ENCODE results near the gene NPC2.

The NPC2 gene

DNA sequence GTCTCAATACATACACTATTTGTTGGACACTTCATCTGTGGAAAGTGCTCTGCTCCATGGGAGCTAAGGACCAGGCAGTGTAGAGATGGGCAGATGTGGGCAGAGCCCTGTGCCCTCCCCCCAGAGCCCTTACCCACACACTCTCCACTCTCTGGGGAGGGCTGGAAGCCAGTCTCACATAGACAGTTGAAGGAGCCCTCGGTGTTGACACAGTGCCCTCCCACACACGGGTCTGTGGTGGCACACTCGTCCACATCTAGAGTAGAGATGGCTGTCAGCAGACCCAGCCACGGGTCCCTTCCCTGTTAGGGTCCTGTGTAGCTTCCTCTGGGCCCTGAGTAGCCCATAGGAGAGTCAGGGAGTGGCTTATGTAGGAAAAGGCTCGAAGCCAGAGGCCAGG, 14.7 kb upstream of the NPC2 start:
- no peak for DNase-seq
- Histone ChIP-seq H3K27ac (no peak overlapping the region), H3K36me3 (replicated peaks) (peaks cover 30% of the 10 kb centered on the region), H3K4me3 (ENCODE audit: low read depth, low read length) (no peak overlapping the region), H3K27me3 (replicated peaks) (no peaks in the 10 kb centered on the region)
- in situ Hi-C loops (cut with HindIII; ENCODE audit: low pct_ligation_motif_present, low sequenced_read_pairs): no loop called here
- TF ChIP-seq, protein P1, sequence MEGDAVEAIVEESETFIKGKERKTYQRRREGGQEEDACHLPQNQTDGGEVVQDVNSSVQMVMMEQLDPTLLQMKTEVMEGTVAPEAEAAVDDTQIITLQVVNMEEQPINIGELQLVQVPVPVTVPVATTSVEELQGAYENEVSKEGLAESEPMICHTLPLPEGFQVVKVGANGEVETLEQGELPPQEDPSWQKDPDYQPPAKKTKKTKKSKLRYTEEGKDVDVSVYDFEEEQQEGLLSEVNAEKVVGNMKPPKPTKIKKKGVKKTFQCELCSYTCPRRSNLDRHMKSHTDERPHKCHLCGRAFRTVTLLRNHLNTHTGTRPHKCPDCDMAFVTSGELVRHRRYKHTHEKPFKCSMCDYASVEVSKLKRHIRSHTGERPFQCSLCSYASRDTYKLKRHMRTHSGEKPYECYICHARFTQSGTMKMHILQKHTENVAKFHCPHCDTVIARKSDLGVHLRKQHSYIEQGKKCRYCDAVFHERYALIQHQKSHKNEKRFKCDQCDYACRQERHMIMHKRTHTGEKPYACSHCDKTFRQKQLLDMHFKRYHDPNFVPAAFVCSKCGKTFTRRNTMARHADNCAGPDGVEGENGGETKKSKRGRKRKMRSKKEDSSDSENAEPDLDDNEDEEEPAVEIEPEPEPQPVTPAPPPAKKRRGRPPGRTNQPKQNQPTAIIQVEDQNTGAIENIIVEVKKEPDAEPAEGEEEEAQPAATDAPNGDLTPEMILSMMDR (IDR thresholded peaks at IDR 0.05; ENCODE audit: low read depth, low read length, missing control alignments): no peak

DNA sequence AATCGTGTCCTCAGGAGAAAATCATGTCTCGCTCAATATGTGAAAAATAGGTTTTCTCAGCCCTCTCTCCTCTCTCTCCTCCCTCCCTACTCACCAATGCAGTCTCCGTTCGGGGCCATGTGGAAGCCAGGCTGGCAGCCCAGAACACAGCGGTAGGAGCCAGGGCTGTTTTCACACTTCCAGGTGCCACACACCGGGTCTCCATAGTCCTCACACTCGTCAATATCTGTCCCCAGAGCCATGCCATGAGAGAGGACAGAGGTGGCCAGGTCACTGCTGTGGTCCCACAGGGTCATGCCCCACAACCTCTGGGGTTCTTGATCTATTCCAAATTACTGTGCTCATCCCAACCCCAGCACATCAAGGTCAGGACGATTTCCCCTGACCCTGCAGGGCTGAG, 14.0 kb upstream of the NPC2 start:
- Histone ChIP-seq H3K36me3 (replicated peaks) (peaks cover 28% of the 10 kb centered on the region), H3K27me3 (replicated peaks) (no peaks in the 10 kb centered on the region), H3K27ac (no peak overlapping the region), H3K4me3 (ENCODE audit: low read depth, low read length) (no peak overlapping the region)
- DNase-seq: no peak
- in situ Hi-C loops (cut with HindIII; ENCODE audit: low pct_ligation_motif_present, low sequenced_read_pairs): no loop called here
- TF ChIP-seq, protein P1 (IDR thresholded peaks at IDR 0.05; ENCODE audit: low read depth, low read length, missing control alignments): no peak

DNA sequence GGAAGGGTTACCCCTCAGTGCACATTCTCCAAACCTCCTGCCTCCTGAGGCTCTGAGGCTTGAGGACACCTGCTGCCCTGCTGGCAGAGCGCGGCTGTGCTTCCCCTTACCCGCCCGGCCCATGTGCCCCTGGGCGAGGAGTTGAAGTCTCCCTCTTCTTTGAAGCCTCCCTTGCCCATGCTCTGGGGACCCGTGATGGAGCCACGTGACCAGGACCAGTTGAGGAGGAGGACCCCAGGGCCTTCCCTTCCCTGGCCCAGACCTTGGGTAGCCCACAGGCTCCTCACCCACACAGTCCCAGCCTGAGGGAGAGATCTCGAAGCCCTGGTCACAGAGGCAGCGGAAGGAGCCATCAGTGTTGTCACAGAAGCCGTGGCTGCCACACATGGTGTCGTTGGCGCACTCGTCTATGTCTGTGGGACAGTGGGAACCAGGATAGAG, 13.3 kb upstream of the NPC2 start:
- H3K36me3 ChIP-seq (replicated peaks): peaks cover 28% of the 10 kb centered on the region
- H3K27me3 ChIP-seq (replicated peaks): no peaks in the 10 kb centered on the region
- in situ Hi-C loops (cut with HindIII; ENCODE audit: low pct_ligation_motif_present, low sequenced_read_pairs): no loop called here
- TF ChIP-seq, protein P1 (IDR thresholded peaks at IDR 0.05; ENCODE audit: low read depth, low read length, missing control alignments): no peak
- no peak for DNase-seq
- H3K4me3 ChIP-seq (ENCODE audit: low read depth, low read length): no peak overlapping the region
- H3K27ac ChIP-seq: no peak overlapping the region

DNA sequence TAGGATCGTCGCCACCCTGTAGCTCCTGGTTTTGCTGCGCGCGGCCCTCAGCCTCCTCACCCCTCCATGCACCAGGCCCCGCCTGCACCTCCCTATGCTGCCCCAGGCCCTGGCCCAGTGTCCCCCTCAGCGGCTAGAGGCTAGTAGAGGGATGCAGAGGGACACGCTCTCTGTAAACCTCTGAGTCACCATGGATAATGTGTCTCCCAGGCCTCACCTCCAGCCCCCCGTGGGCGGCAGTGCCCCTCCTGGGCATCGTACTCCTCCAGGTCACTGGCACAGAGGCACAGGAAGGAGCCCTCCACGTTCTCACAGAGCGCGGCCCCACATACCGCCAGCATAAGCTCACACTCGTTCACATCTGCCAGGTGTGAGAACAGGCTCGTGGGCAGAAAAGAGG, 12.7 kb upstream of the NPC2 start:
- in situ Hi-C loops (cut with HindIII; ENCODE audit: low pct_ligation_motif_present, low sequenced_read_pairs): no loop called here
- TF ChIP-seq, protein P1 (IDR thresholded peaks at IDR 0.05; ENCODE audit: low read depth, low read length, missing control alignments): no peak
- no peaks in the 10 kb centered on the region for H3K27me3 ChIP-seq (replicated peaks)
- H3K4me3 ChIP-seq (ENCODE audit: low read depth, low read length): no peak overlapping the region
- H3K27ac ChIP-seq: no peak overlapping the region
- peaks cover 30% of the 10 kb centered on the region for H3K36me3 ChIP-seq (replicated peaks)
- no peak for DNase-seq

DNA sequence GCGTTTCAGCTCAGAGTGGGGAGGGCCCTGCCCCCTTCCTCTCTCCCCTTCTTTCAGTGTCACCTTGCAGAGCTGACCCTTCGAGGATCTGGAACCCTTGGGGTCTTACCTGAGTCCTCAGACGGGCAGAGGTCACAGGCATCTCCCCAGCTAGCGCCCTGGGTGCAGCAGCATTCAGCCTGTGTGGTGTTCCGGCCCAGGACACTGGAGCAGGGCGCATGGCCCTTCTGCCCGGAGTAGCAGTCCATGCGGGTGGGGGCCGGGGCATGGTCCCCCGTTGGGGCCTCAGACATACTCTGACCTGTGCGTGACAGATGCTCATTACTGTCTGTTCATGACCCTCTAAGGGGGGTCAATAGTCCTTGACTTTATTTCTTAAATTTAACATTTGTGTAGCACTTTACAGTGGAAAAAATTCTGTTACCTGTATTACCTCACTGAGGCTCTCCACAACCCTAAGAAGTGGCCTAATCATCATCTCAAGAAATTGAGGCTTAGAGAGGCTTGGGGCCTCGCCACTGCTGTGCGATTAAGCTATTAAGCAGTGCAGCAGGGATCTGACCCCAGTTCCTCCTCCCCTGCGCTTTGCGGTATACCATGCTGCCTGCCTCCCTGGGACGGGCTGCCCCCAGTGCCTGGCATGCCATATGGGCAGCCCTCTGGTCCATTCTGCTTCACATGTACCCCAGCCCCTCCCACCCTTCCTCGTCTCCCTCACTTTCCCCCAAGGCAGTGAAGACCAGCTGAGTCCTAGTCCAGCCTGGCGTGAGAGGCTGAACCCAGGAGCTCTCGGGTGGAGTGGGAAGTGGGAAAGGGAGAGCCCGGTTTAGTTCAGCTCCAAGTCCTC, 12.0 kb upstream of the NPC2 start:
- H3K27ac ChIP-seq: no peak overlapping the region
- in situ Hi-C loops (cut with HindIII; ENCODE audit: low pct_ligation_motif_present, low sequenced_read_pairs): no loop called here
- no peak for DNase-seq
- no peaks in the 10 kb centered on the region for H3K27me3 ChIP-seq (replicated peaks)
- H3K4me3 ChIP-seq (ENCODE audit: low read depth, low read length): no peak overlapping the region
- peaks cover 37% of the 10 kb centered on the region for H3K36me3 ChIP-seq (replicated peaks)
- TF ChIP-seq, protein P1 (IDR thresholded peaks at IDR 0.05; ENCODE audit: low read depth, low read length, missing control alignments): no peak

Measured in brain microvascular endothelial cell (primary cell).